Tibial nerve (tissue), 4 donors: ENCODE data around the gene DAPK1.

Experiments used
- CTCF ChIP-seq, 5 experiments: fragments of 200-600 bp in 3 of 5; fragments of 450-650 bp in 2 of 5; sonication (generic) in 3 of 5; IDR thresholded peaks; one replicate each; pipeline ENCODE4 v1.5.1; 2016 to 2019; ENCODE audit warnings: antibody characterized with exemption in 5 of 5, mild to moderate bottlenecking in 3 of 5, moderate library complexity in 2 of 5
- EP300 ChIP-seq, 2 donors: sonication (generic); formaldehyde crosslinking; IDR thresholded peaks; one replicate each; pipeline ENCODE4 v1.6.1; 2017; ENCODE audit warnings: antibody characterized with exemption in 2 of 2, mild to moderate bottlenecking in 1 of 2

- TF ChIP-seq CTCF (IDR thresholded peaks at IDR 0.05) (no peak), EP300 (IDR thresholded peaks at IDR 0.05) (no peak)
Observed at GRCh38 chr9:87615547-87616148, 118.0 kb downstream of the DAPK1 start.
